Right ventricle myocardium inferior (tissue), 1 donor: ENCODE results near the gene BCAR3. TPM values are rescaled to one million over a fixed set of nuclear protein-coding genes. Genes with fewer than 3 reads are reported as not detected.

ENCODE experiments used
- ATAC-seq: fragments of 200-7000 bp; cut with Tn5 transposase; one replicate; pipeline ENCODE4 v1.9.1; 2020; ENCODE audit warnings: mild to moderate bottlenecking, moderate library complexity
- DNase-seq: peaks from one replicate; pipeline ENCODE4 v3.0.0; 2021; ENCODE audit errors: missing footprints
- intact Hi-C: fragments of 100-400 bp; cut with DNase I; formaldehyde crosslinking; loops from one replicate; pipeline ENCODE4 v1.11.0; 2022
- total RNA-seq: library from RNA; stranded (reverse); fragmentation: NEBNext Ultra II Directional; extraction: Animal tissue kit (Norgen Biotek cat#: 25700); gene quantifications from one replicate; pipeline ENCODE4 v1.2.1, GENCODE V29; 2021
- donor health status: DM: no; HTN: yes; CAD: no; lungs with severe emphysema.

BCAR3 gene
- total RNA-seq, 1 donor from 2014 or later, result 17.8 TPM

- intact Hi-C loops, result no loop called here
- ATAC-seq, result no peak
- DNase-seq, result no peak
These were observed 12.4 kb upstream of the BCAR3 start for GRCh38 chr1:93694039-93694438.

DNA sequence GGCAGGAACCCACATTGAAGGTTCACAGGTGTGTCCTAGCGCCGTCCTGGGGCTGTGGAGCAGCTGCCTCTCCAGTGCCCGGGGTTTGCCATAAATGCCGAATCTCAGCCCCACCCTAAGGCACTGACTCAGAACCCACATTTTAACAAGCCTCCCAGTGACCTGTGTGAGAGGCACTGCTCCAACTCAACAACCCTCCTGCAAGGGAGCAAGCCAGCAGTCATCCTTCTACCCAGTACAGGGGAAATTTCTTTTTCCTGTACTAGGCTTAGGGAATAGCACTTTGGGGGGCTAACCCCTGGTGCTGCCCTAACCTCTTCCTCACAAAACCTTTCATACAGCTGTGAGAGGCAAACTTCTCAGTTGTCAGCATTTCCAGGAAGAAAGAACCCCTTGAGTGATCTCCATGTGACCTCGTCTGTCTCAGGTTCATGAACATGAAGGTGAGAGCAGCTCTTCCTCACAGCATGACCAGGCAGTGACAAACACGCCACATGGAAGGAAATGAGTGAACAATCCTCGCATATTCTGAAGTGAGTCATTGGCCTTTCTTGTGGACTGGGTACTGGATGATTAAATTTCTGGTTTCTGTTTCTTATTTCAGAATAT is 11.4 kb upstream of the BCAR3 start:
- DNase-seq (no peak), ATAC-seq (no peak)
- intact Hi-C loops, result no loop called here

- intact Hi-C loops, result no loop called here
- no peak for DNase-seq
- ATAC-seq, result no peak
These were observed 10.8 kb upstream of the BCAR3 start for GRCh38 chr1:93692451-93692861.

GRCh38 chr1:93692026-93692425 is 10.4 kb upstream of the BCAR3 start:
- DNase-seq, result no peak
- no peak for ATAC-seq
- intact Hi-C loops, result no loop called here

DNA sequence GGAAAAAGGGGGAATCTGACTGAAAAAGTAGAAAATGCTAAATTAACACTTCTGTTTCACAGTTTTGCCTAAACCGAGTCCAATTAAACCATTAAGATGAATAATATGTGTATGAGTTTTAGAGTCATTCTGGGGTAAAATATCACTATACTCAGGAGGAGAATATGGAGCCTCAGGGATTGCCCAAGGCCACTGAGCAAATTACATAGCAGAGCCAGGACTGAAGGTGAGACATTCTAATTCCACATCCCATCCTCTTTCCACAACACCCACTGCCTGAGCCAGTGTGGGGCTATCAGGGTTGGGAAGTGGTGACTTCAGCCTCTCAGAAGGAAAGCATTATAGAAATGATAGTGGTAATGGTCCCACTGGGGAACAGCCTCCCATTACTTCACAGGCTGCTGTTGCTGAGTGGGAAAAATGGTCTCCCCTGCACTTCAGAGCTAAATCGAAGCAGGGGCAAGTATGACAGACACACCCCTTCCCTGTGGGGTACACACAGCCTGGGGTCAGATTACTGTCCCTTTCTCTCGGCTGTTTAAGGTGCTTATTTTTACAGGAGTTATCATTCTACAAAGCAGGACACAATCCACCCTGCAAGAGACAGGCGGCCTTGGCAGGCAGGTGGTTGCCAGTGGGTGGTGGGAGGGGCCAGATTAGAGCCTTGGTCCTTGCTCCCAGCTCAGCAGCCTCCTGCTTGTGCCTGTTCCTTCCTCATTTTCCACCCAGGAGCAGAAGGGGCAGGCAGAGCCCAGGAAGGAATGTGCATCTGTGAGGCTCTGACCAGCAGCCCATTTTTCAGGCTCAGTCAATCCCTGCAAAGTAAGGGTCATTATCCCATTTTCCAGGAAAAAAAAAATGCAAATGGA is 9.5 kb upstream of the BCAR3 start:
- DNase-seq, result no peak
- intact Hi-C loops, result no loop called here
- ATAC-seq, result no peak

DNA sequence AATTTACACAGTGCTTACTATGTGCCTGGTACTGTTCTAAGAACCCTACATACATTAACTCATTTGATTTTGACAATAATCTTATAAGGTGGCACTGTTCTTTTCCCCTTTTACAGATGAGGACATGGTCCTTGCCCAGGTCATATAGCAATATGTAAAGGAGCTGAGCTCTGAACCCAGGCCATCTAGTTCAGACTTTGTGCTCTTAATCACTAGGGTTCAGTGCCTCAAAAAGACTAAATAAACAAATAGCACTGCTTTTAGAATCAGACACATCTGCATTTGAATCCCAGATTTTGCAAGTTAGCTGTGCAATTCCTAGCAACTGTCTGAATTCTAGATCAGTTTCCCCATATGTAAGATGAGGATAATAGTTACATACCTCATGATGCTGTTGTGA is 8.7 kb upstream of the BCAR3 start:
- intact Hi-C loops, result no loop called here

DNA sequence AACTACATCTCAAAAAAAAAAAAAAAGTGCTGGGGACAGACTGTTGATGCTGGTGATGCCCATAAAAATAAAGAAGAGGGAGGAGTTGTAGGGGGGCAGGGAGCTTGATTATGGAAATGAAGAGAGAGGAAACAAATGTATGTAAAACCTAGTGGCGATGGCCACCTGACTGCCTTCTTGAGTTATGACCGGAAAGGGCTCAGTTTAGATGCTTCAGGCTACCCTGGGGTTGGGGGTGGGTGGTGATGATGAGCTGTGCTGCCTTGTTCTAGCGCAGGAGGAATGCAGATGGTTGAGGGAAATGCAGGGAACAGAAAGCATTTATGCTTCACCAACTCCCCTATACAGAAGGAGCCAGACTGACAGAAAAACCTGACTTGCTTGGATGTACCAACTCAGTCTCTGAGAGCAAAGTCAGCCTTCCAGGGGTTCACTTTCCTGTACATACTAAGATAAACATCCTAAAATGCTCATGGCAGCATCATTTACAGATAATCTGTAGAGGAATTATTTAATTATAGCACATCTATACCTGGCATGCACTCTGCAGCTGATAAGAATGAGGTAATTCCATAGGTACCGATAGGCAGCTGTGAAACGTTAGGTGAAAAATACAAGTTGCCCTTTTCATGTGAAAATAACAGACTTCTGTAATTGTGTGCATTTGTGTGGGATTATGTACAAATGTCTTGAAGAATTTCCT is 8.0 kb upstream of the BCAR3 start:
- intact Hi-C loops, result no loop called here
- no peak for ATAC-seq
- DNase-seq, result no peak

More for the DNA sequence above, 8.7 kb upstream of the BCAR3 start:
- ATAC-seq (no peak), DNase-seq (no peak)

DNA sequence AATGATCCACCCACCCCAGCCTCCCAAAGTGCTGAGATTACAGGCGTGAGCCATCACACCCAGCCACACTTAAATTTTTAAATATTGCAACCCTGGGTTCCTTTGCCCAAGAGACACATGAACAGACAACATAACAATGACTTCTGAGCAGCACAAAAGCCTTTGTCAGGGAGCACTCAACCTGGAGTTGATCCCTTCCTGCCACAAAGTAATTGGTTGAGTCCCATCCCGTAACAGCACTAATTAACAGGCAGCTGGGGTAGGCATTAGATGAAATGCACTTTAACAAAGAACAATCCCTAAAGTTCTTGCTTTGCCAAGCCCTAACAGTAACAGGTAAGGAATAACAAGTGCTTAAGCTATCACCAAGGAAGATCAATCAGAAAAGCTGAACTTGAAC is 5.9 kb upstream of the BCAR3 start:
- ATAC-seq, result no peak
- no peak for DNase-seq
- intact Hi-C loops, result no loop called here

- no peak for ATAC-seq
- intact Hi-C loops, result loop anchor here (1.0 kb wide), 1 partner anchor 16 kb away; no protein-coding TSS in a partner anchor
These were observed 5.0 kb upstream of the BCAR3 start for GRCh38 chr1:93686504-93687250.

DNA sequence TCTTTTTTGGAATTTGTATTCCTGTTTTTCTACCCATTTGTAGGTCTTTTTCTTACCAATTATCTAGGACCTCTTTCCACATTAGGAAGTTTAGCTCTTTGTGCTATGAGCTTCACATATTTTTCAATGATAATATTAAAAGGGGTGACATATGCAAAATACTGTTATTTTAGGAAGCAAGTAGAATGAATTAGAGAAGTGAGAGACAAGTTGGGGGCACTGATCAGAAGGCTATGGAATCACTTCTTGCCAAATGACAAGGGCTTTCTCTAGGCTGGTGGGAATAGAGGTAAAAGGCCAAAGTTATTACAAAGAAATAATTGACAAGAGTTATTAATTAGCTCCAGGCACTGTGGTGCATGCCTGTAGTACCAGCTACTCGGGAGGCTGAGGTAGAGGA is 4.3 kb upstream of the BCAR3 start:
- intact Hi-C loops, result loop anchor here (1.0 kb wide), 1 partner anchor 16 kb away; no protein-coding TSS in a partner anchor
- no peak for ATAC-seq

More at GRCh38 chr1:93686504-93687250, 5.0 kb upstream of the BCAR3 start:
- DNase-seq, result no peak

DNA sequence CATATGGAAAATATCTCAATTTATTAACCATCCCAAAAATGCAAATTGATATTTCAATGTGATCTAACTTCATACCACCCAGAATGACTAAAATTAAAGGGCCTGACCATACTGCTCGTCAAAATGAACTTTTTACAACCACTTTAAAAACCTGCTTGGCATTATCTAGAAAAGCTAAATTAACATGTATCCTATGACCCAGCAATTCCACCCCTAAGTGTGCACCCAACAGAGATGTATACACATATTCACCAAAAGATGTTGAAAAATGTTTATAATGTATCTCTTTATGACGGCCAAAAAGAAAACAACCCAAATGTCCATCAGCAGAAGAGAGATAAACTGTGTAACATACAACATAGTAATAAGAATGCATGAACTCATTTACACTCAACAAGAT is 1.6 kb upstream of the BCAR3 start:
- intact Hi-C loops, result loop anchor here (5.0 kb wide), 1 partner anchor 39 kb away; no protein-coding TSS in a partner anchor
- no peak for ATAC-seq
- DNase-seq, result no peak

More for the DNA sequence above, 4.3 kb upstream of the BCAR3 start:
- no peak for DNase-seq

DNA sequence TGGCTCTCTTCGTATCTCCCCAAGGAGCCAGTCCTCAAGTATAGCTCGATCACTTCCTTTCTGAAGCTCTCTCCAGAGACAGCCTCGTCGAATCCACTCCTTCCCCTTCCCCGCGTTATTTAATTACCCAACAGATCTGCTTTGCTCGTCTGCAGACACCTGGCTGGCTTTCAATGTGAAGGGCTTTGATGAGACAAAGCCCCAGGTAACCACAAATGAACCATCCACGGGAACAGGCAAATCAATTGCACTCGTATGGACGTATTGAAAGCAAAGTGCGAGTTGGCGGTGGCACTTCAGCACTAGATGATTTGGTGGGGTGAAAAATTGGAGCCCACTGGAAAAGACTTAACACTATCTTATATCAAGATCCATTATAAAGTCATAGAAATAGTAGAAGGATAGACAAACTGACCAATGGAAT is 364 bp upstream of the BCAR3 start:
- intact Hi-C loops, result loop anchor here (2.0 to 5.0 kb wide), 5 partner anchors 40 to 165 kb away; no protein-coding TSS in a partner anchor
- ATAC-seq, result no peak

GRCh38 chr1:93680420-93681100 is 1.1 kb downstream of the BCAR3 start:
- intact Hi-C loops, result loop anchor here (2.0 to 5.0 kb wide), 5 partner anchors 42 to 166 kb away; no protein-coding TSS in a partner anchor
- DNase-seq (peak; percentile 91), ATAC-seq (peak; percentile 91)

More for the DNA sequence above, 364 bp upstream of the BCAR3 start:
- DNase-seq, result no peak

DNA sequence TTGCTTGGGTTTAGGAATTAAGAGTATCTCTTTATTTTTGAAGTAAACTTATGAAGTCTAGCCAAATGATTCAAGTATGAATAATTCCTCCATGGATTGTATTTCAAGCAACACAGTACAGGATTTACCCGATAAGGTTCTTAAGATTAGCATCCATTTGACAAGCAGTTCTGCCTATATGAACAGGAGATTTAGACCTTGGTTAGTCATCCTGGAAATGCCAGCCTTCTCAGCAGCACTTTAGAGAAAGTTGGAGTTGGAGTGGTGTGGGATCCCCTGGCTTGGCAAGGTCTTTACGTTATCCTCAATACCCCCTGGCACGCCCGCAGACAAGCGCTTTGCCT is 1.6 kb downstream of the BCAR3 start:
- intact Hi-C loops, result loop anchor here (2.0 to 5.0 kb wide), 5 partner anchors 41 to 167 kb away; no protein-coding TSS in a partner anchor
- DNase-seq (no peak), ATAC-seq (no peak)

DNA sequence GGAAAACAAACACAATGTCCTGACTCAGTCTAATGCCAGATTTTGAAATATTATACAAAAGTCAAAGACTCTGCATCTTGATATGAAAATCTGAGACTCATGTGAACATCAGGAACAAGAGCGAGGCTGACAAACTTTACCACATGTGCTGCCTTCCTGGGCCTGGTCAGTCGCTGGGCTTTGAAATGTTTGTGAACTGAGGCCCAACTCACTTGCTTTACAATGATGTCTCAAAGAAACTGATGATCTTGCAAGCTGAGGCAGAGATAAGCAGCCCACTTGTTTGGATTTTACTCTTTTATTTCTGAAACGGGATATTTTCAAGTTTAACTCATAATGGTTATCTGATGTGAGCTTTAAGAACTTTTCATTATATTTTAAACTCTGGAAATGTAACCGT is 2.1 kb downstream of the BCAR3 start:
- ATAC-seq (no peak), DNase-seq (no peak)
- intact Hi-C loops, result no loop called here

DNA sequence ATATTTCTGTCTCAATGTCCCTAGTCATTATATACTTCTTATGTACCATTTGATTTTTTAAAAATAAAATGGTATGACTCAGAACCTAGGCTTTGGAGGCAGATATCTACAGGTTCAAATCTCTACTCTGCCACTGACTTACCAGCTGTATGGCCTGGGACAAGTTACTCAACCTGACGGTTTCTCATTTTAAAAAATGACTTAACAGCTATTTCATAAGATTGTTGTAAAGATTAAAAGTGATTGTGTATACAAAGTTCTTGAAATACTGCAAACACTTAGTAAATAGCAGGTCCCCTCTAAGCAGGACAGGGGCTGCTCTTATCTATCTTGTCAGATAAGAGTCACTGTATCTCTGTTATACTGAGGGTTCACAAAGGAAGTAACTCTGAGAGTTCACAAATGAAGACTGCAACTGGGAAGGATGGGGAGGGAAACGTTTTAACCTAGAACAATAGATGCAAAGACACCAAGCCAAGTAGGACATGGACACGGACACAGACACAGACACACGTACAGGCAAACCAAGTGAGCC is 2.6 kb downstream of the BCAR3 start:
- DNase-seq, result no peak
- intact Hi-C loops, result no loop called here
- ATAC-seq, result no peak

GRCh38 chr1:93678491-93678890 is 3.1 kb downstream of the BCAR3 start:
- intact Hi-C loops, result no loop called here
- ATAC-seq (no peak), DNase-seq (no peak)

GRCh38 chr1:93677729-93678128 is 3.9 kb downstream of the BCAR3 start:
- no peak for DNase-seq
- intact Hi-C loops, result no loop called here
- no peak for ATAC-seq
